SU-DHL-6 (cell line): ENCODE data around the gene FCGR3A.
"Not testable (repeated sequence)": the region's sequence is repeated elsewhere in the genome, so short reads cannot be mapped to it uniquely, and the experiment has no call there.

Experiments used
- EZH2phosphoT487 ChIP-seq: fragments of 200-600 bp; sonication (generic), shearing (Covaris generic); conservative IDR thresholded peaks from 2 replicates; pipeline ENCODE4 v1.6.1; 2018; ENCODE audit warnings: mild to moderate bottlenecking, antibody characterized with exemption, low read length, moderate library complexity, mixed read lengths
- TF ChIP-seq, protein P1 (sequence below): fragments of 200-600 bp; sonication (generic); IDR thresholded peaks from one replicate; pipeline ENCODE4 v1.5.1; 2017; ENCODE audit warnings: antibody characterized with exemption, mild to moderate bottlenecking, low read length, moderate library complexity; ENCODE audit not compliant: insufficient read depth, poor library complexity, severe bottlenecking

DNA sequence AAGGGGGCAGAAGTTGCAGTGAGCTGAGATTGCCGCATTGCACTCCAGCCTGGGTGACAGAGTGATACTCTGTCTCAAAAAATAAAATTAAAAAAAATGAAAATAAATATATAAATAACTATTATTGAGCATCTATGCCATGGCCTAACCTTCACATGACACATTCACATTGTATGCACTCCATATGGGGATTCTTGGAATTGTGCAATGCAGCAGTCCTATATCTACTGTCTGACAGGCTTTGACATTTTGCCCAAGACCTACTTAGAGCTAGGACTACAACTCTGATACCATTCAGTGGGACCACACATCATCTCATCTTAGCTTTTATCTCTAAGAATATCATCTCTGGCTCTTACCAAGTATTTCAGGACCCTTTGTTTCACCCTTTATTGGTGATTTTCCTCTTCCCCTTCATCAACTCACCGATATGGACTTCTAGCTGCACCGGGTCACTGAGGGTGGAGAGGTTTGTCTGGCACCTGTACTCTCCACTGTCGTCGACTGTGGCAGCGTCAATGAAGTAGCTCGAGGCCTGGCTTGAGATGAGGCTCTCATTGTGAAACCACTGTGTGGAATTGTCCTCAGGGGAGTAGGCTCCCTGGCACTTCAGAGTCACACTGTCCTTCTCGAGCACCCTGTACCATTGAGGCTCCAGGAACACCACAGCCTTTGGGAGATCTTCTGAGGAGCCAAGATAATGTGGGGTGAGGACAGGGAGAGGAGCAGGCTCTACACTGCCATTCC lies 1.4 kb downstream of the FCGR3A start:
- TF ChIP-seq EZH2phosphoT487 = not testable (repeated sequence)
- TF ChIP-seq, protein P1, sequence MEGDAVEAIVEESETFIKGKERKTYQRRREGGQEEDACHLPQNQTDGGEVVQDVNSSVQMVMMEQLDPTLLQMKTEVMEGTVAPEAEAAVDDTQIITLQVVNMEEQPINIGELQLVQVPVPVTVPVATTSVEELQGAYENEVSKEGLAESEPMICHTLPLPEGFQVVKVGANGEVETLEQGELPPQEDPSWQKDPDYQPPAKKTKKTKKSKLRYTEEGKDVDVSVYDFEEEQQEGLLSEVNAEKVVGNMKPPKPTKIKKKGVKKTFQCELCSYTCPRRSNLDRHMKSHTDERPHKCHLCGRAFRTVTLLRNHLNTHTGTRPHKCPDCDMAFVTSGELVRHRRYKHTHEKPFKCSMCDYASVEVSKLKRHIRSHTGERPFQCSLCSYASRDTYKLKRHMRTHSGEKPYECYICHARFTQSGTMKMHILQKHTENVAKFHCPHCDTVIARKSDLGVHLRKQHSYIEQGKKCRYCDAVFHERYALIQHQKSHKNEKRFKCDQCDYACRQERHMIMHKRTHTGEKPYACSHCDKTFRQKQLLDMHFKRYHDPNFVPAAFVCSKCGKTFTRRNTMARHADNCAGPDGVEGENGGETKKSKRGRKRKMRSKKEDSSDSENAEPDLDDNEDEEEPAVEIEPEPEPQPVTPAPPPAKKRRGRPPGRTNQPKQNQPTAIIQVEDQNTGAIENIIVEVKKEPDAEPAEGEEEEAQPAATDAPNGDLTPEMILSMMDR = not testable (repeated sequence)
